Keratinocyte (primary cell): ENCODE results near the gene LCOR.

Experiments
- EZH2 ChIP-seq: IDR thresholded peaks from one replicate; pipeline ENCODE4 v1.6.1; 2012; ENCODE audit warnings: inconsistent platforms, mild to moderate bottlenecking, low read length, moderate library complexity
- TF ChIP-seq, protein P1 (sequence below), 3 experiments: IDR thresholded peaks in 1 of 3; conservative IDR thresholded peaks in 1 of 3; optimal IDR thresholded peaks in 1 of 3; 2 replicates in 2 of 3; 3 replicates in 1 of 3; pipeline versions ENCODE3 to v1.5.1; 2011; ENCODE audit warnings: low read length in 3 of 3, mild to moderate bottlenecking in 3 of 3, moderate library complexity in 2 of 3, control low read depth in 1 of 3, inconsistent platforms in 1 of 3; ENCODE audit not compliant: insufficient read depth in 2 of 3; ENCODE audit errors: extremely low read depth in 1 of 3

DNA sequence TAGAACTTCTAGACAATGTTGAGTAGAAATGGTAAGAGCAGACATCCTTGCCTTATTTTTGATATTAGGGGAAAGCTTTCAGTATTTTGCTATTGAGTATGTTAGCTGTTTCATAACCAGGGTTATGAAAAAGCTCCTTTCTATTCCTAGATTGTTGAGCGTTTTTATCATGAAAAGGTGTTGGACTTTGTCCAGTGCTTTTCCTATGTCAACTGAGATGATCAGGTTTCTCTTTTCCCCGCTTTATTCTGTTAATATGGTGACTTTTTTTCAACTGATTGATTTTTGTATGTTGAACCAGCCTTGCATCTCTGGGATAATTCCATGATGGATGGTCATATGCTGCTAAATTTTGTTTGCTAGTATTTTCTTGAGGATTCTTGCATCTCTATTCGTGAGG lies 58.5 kb downstream of the LCOR start:
- TF ChIP-seq, protein P1, sequence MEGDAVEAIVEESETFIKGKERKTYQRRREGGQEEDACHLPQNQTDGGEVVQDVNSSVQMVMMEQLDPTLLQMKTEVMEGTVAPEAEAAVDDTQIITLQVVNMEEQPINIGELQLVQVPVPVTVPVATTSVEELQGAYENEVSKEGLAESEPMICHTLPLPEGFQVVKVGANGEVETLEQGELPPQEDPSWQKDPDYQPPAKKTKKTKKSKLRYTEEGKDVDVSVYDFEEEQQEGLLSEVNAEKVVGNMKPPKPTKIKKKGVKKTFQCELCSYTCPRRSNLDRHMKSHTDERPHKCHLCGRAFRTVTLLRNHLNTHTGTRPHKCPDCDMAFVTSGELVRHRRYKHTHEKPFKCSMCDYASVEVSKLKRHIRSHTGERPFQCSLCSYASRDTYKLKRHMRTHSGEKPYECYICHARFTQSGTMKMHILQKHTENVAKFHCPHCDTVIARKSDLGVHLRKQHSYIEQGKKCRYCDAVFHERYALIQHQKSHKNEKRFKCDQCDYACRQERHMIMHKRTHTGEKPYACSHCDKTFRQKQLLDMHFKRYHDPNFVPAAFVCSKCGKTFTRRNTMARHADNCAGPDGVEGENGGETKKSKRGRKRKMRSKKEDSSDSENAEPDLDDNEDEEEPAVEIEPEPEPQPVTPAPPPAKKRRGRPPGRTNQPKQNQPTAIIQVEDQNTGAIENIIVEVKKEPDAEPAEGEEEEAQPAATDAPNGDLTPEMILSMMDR (optimal IDR thresholded peaks at IDR 0.05 in 1 of 3, IDR thresholded peaks at IDR 0.05 in 1 of 3, conservative IDR thresholded peaks at IDR 0.05 in 1 of 3; ENCODE audit: extremely low read depth in 1 of 3, insufficient read depth in 2 of 3, low read length in 3 of 3): no peak
- no peak for TF ChIP-seq EZH2
